Tibial nerve (tissue), 4 donors: ENCODE data around the gene SCAPER.

ENCODE experiments used
- CTCF ChIP-seq, 5 experiments: fragments of 200-600 bp in 3 of 5; fragments of 450-650 bp in 2 of 5; sonication (generic) in 3 of 5; IDR thresholded peaks; one replicate each; pipeline ENCODE4 v1.5.1; 2016 to 2019; ENCODE audit warnings: antibody characterized with exemption in 5 of 5, mild to moderate bottlenecking in 3 of 5, moderate library complexity in 2 of 5
- EP300 ChIP-seq, 2 donors: sonication (generic); formaldehyde crosslinking; IDR thresholded peaks; one replicate each; pipeline ENCODE4 v1.6.1; 2017; ENCODE audit warnings: antibody characterized with exemption in 2 of 2, mild to moderate bottlenecking in 1 of 2
- POLR2A ChIP-seq, 2 donors: fragments of 450-650 bp; IDR thresholded peaks; one replicate each; pipeline ENCODE4 v1.6.1; 2017; ENCODE audit warnings: antibody characterized with exemption in 2 of 2, mild to moderate bottlenecking in 2 of 2, moderate library complexity in 2 of 2

- no peak for TF ChIP-seq POLR2A (IDR thresholded peaks at IDR 0.05)
- no peak for TF ChIP-seq CTCF (IDR thresholded peaks at IDR 0.05)
- TF ChIP-seq EP300 (IDR thresholded peaks at IDR 0.05): no peak
These were observed 422.1 kb downstream of the SCAPER start for GRCh38 chr15:76483018-76483417.
